Measurements from ENCODE around the gene ATG2A. TPM values are rescaled to one million over a fixed set of nuclear protein-coding genes. Genes with fewer than 3 reads are reported as not detected.

Gene ATG2A
- total RNA-seq, 1 experiment from 2014 or later = 24.7 TPM

DNA sequence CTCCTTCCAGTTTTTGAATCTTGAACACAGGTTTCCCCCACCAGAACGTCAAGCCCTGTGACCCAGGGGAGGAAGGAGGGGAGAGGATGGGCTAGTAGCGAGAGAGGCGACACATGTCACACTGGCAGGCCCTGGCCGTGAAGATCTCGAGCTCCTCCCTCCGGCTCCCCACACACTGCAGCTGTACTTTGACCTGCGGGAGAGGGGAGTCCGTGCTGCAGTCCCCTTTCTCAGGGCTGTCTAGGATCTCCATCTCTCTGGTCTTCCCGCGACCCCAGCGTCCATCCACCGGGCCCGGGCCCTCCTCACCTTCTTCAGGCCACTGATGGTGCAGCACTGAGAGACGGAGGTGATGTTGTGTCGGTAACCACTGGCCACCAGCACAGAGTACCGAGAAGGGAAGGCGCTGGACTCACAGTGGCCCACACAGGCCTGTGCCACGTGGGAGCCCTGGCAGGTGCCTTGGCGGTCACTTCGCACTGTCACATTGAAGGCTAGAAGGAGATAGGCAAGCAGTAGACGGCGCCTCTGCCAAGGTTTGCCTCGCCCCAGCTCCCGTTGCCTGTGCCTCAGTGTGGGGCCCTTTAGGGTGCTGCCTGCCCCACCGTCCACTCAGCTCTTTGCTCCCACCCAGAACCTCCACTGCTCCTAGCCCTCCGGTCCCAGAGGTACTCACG lies 17.8 kb upstream of the ATG2A start:
- H4K20me1 ChIP-seq (ENCODE audit: insufficient read depth) = no peaks in the 10 kb centered on the region
- H3K27ac ChIP-seq (ENCODE audit: low read depth, low read length) = no peak overlapping the region
- ChIA-PET RAD21 (ENCODE audit: low non-redundant PET in 1 of 2, low total read pairs in 2 of 2, uncharacterized antibody in 2 of 2, unreplicated experiment in 2 of 2) (no interaction called here), POLR2A (interaction anchor here (1.8 kb wide), 1 partner anchor 11 kb away, joined by 4 read pairs; the partner anchor contains the start of gene PPP2R5B), CTCF (no interaction called here)
- H3K4me3 ChIP-seq (replicated peaks in 1 of 2; ENCODE audit: low read depth in 1 of 2, low read length in 2 of 2) = no peak overlapping the region
- TF ChIP-seq JUND (IDR thresholded peaks at IDR 0.05) (no peak), EZH2 (IDR thresholded peaks at IDR 0.05) (no peak), CBX3 (IDR thresholded peaks at IDR 0.05; ENCODE audit: low read depth) (no peak), TCF7L2 (IDR thresholded peaks at IDR 0.05; ENCODE audit: borderline replicate concordance, extremely low read depth, insufficient read depth, insufficient read length) (no peak), SP1 (IDR thresholded peaks at IDR 0.05; ENCODE audit: low read depth) (no peak)
- TF ChIP-seq, protein P1, sequence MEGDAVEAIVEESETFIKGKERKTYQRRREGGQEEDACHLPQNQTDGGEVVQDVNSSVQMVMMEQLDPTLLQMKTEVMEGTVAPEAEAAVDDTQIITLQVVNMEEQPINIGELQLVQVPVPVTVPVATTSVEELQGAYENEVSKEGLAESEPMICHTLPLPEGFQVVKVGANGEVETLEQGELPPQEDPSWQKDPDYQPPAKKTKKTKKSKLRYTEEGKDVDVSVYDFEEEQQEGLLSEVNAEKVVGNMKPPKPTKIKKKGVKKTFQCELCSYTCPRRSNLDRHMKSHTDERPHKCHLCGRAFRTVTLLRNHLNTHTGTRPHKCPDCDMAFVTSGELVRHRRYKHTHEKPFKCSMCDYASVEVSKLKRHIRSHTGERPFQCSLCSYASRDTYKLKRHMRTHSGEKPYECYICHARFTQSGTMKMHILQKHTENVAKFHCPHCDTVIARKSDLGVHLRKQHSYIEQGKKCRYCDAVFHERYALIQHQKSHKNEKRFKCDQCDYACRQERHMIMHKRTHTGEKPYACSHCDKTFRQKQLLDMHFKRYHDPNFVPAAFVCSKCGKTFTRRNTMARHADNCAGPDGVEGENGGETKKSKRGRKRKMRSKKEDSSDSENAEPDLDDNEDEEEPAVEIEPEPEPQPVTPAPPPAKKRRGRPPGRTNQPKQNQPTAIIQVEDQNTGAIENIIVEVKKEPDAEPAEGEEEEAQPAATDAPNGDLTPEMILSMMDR (IDR thresholded peaks at IDR 0.05 in 2 of 3, conservative IDR thresholded peaks at IDR 0.05 in 1 of 3; ENCODE audit: borderline replicate concordance in 1 of 3, insufficient read depth in 1 of 3, low read depth in 2 of 3, low read length in 2 of 3) = no peak
- DNase-seq (ENCODE audit: low read depth, low spot score) (no peak), ATAC-seq (peak; percentile 15; the same call in 1 of the 2 replicates)
- no peaks in the 10 kb centered on the region for H3K9me3 ChIP-seq (ENCODE audit: control insufficient read depth in 1 of 2, insufficient read depth in 1 of 2, low read depth in 1 of 2, low read length in 2 of 2)
- no peaks in the 10 kb centered on the region for H3K27me3 ChIP-seq (ENCODE audit: insufficient read depth, low read length)
- no peaks in the 10 kb centered on the region for H3K9me2 ChIP-seq (ENCODE audit: insufficient read depth)
- H3K79me2 ChIP-seq (ENCODE audit: insufficient read depth, low read length) = no peaks in the 10 kb centered on the region
- peaks cover 8 to 15% of the 10 kb centered on the region in 2 experiments; a peak in 3 of 4 replicates for H3K4me1 ChIP-seq (ENCODE audit: control insufficient read depth in 1 of 2, insufficient read depth in 2 of 2, low read length in 2 of 2)
- no peak overlapping the region for H3K4me2 ChIP-seq (ENCODE audit: low read length)
- BruUV-seq (replicated peaks) = no TSS peak
- no peak overlapping the region for H2AFZ ChIP-seq (ENCODE audit: low read depth, low read length, poor library complexity, severe bottlenecking)
- H3K9ac ChIP-seq (ENCODE audit: low read length) = no peak overlapping the region
- H3K36me3 ChIP-seq (ENCODE audit: control insufficient read depth in 1 of 2, insufficient read depth in 2 of 2, low read length in 2 of 2) = peaks cover 0 to 3% of the 10 kb centered on the region in 2 experiments; a peak in 1 of 4 replicates
- intact Hi-C loops (cut with micrococcal nuclease) = no loop called here

Measured in HCT116 (cell line).